Tibial nerve (tissue), 4 donors: ENCODE results near the gene SOX14. TPM values are rescaled to one million over a fixed set of nuclear protein-coding genes. Genes with fewer than 3 reads are reported as not detected.
A peak's percentile ranks its signal among the peaks of the same experiment; 100 is the strongest.

ENCODE experiments used
- DNase-seq, 2 donors: peaks; one replicate each; pipeline ENCODE4 v3.0.0-alpha.2; 2019; ENCODE audit warnings: low spot score in 2 of 2
- H3K27ac ChIP-seq, 4 donors: fragments of 200-600 bp; sonication (generic) in 3 of 4; one replicate each; pipeline ENCODE4 v1.5.1; 2017 to 2019; ENCODE audit warnings: mild to moderate bottlenecking in 1 of 4
- H3K27me3 ChIP-seq, 2 donors: fragments of 200-600 bp; sonication (generic) in 1 of 2; one replicate each; pipeline versions ENCODE4 v1.5.1 to v1.6.0; 2017 to 2019
- H3K36me3 ChIP-seq, 3 donors: fragments of 200-600 bp; sonication (generic); one replicate each; pipeline ENCODE4 v1.5.1; 2018 to 2019
- H3K4me1 ChIP-seq, 4 donors: fragments of 200-600 bp; sonication (generic) in 3 of 4; one replicate each; pipeline ENCODE4 v1.5.1; 2017 to 2019
- H3K4me3 ChIP-seq, 4 donors: fragments of 200-600 bp; sonication (generic) in 3 of 4; one replicate each; pipeline ENCODE4 v1.5.1; 2017 to 2019; ENCODE audit warnings: mild to moderate bottlenecking in 1 of 4, moderate library complexity in 1 of 4
- H3K9me3 ChIP-seq, 4 donors: fragments of 200-600 bp; sonication (generic) in 3 of 4; one replicate each; pipeline ENCODE4 v1.5.1; 2017 to 2019
- EP300 ChIP-seq, 2 donors: sonication (generic); formaldehyde crosslinking; IDR thresholded peaks; one replicate each; pipeline ENCODE4 v1.6.1; 2017; ENCODE audit warnings: antibody characterized with exemption in 2 of 2, mild to moderate bottlenecking in 1 of 2
- POLR2A ChIP-seq, 2 donors: fragments of 450-650 bp; IDR thresholded peaks; one replicate each; pipeline ENCODE4 v1.6.1; 2017; ENCODE audit warnings: antibody characterized with exemption in 2 of 2, mild to moderate bottlenecking in 2 of 2, moderate library complexity in 2 of 2
- WGBS, 2 donors: methylation state at CpG; one replicate each; pipeline ENCODE4 v1.1.5; 2018; 5-methylcytosine and 5-hydroxymethylcytosine counted together
- total RNA-seq, 4 donors: library from RNA; depleted of rRNA; stranded (reverse); fragments of >200 nt; gene quantifications; one replicate each; pipeline ENCODE4 v1.1.0, GENCODE V29; 2016
- TF ChIP-seq, protein P1 (sequence below), 5 experiments: fragments of 200-600 bp in 3 of 5; fragments of 450-650 bp in 2 of 5; sonication (generic) in 3 of 5; IDR thresholded peaks; one replicate each; pipeline ENCODE4 v1.5.1; 2016 to 2019; ENCODE audit warnings: antibody characterized with exemption in 5 of 5, mild to moderate bottlenecking in 3 of 5, moderate library complexity in 2 of 5

SOX14 gene
- total RNA-seq, 4 donors from 2014 or later = not detected

DNA sequence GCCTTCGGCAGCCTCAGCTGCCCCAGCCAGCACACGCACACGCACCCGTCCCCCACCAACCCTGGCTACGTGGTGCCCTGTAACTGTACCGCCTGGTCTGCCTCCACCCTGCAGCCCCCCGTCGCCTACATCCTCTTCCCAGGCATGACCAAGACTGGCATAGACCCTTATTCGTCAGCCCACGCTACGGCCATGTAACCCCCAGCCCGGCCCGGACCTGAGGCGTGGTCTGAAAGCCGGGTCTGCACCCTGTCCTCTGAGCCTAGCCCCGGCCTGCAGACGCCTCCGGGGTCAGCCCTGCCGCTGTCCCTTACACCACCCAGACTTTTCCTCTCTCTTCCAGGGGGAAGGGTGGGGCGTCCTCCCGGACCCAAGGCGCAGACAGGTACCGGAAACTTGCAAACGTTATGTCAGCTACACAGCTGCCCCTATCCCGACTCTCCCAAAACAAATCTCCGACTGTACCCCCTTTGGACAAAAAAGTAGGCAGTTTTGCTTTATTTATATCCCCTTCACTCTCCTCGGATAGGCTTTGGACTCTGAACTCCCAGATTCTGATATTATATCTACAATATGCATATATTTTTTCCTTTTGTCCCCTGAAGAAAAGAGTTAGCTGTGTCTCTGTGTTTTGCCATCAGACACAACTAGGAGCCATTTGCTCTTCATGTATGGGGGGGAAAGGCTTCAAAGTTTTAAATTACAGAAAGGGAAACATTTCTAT is 1.4 kb downstream of the SOX14 start:
- Histone ChIP-seq H3K4me1 (peaks cover 0 to 80% (median 9%) of the 10 kb centered on the region in 4 donors), H3K27me3 (peaks cover 0 to 100% of the 10 kb centered on the region in 2 donors), H3K27ac (no peak overlapping the region), H3K36me3 (no peaks in the 10 kb centered on the region), H3K9me3 (no peaks in the 10 kb centered on the region), H3K4me3 (no peak overlapping the region)
- TF ChIP-seq EP300 (IDR thresholded peaks at IDR 0.05) (no peak), POLR2A (IDR thresholded peaks at IDR 0.05) (no peak)
- TF ChIP-seq, protein P1, sequence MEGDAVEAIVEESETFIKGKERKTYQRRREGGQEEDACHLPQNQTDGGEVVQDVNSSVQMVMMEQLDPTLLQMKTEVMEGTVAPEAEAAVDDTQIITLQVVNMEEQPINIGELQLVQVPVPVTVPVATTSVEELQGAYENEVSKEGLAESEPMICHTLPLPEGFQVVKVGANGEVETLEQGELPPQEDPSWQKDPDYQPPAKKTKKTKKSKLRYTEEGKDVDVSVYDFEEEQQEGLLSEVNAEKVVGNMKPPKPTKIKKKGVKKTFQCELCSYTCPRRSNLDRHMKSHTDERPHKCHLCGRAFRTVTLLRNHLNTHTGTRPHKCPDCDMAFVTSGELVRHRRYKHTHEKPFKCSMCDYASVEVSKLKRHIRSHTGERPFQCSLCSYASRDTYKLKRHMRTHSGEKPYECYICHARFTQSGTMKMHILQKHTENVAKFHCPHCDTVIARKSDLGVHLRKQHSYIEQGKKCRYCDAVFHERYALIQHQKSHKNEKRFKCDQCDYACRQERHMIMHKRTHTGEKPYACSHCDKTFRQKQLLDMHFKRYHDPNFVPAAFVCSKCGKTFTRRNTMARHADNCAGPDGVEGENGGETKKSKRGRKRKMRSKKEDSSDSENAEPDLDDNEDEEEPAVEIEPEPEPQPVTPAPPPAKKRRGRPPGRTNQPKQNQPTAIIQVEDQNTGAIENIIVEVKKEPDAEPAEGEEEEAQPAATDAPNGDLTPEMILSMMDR (IDR thresholded peaks at IDR 0.05) = no peak
- 1 to 3% methylated on average over 20 to 27 of the region's 27 CpGs for WGBS, 2 donors
- no peak for DNase-seq

DNA sequence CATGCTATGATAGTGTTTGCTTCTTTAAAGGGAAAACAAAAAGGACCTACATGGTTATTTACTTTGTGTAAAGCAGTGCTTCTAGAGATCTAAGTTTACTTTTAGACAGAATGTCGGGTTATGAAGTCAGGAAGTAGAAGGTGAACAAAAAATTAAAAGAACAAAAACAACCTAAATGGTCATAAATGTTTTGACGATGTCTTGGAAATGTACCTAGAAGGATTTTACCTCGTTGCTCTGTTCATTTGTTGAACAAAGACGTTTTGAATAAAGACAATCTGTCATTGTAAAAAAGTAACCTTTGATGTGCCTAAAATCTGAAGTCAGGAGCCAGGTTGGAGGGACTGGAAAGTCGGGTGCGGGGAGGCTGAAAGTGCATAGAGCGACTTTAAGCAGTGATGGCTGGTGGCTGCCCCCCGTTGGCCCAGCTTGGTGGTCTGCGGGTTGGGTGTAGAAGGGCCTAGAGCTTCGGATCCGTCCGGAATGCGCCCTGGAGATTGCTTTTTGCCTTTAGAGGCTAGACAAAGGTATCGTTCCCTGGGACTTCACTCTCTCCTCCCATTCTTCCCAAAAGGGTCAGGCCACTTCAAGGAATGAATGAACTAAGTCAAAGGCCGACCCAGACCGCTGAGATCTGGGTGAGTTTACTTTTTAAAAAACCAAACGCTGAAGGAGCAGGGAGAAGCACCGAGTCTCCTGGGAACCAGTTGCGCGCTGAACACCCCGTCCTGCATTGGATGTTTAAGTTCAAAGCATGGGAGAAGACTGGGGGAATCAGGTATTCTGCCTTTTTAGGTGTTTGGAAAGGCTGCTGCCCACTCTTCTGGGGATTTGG is 2.1 kb downstream of the SOX14 start:
- Histone ChIP-seq H3K9me3 (no peaks in the 10 kb centered on the region), H3K36me3 (no peaks in the 10 kb centered on the region), H3K27me3 (peaks cover 0 to 100% of the 10 kb centered on the region in 2 donors), H3K4me3 (no peak overlapping the region), H3K4me1 (peaks cover 0 to 88% (median 14%) of the 10 kb centered on the region in 4 donors), H3K27ac (no peak overlapping the region)
- 1 to 5% methylated on average over 21 of the region's 21 CpGs for WGBS, 2 donors
- no peak for DNase-seq
- TF ChIP-seq EP300 (IDR thresholded peaks at IDR 0.05) (no peak), POLR2A (IDR thresholded peaks at IDR 0.05) (no peak)
- TF ChIP-seq, protein P1 (IDR thresholded peaks at IDR 0.05) = no peak

- no peak for TF ChIP-seq EP300 (IDR thresholded peaks at IDR 0.05)
- TF ChIP-seq POLR2A (IDR thresholded peaks at IDR 0.05) = no peak
- TF ChIP-seq, protein P1 (IDR thresholded peaks at IDR 0.05) = no peak
These were observed 2.9 kb downstream of the SOX14 start for GRCh38 chr3:137766876-137767537.

GRCh38 chr3:137767538-137768360 is 3.6 kb downstream of the SOX14 start:
- H3K27me3 ChIP-seq = peaks cover 0 to 100% of the 10 kb centered on the region in 2 donors

More at GRCh38 chr3:137766876-137767537, 2.9 kb downstream of the SOX14 start:
- H3K27me3 ChIP-seq = peaks cover 0 to 100% of the 10 kb centered on the region in 2 donors
- no peak overlapping the region for H3K4me3 ChIP-seq
- no peaks in the 10 kb centered on the region for H3K9me3 ChIP-seq
- peaks cover 0 to 89% (median 21%) of the 10 kb centered on the region in 4 donors for H3K4me1 ChIP-seq
- WGBS, 2 donors = 1 to 2% methylated on average over 22 of the region's 22 CpGs
- no peak overlapping the region for H3K27ac ChIP-seq
- DNase-seq = no peak
- H3K36me3 ChIP-seq = no peaks in the 10 kb centered on the region

More at GRCh38 chr3:137767538-137768360, 3.6 kb downstream of the SOX14 start:
- 0 to 2% methylated on average over 31 to 36 of the region's 36 CpGs for WGBS, 2 donors
- H3K4me1 ChIP-seq = peaks cover 0 to 87% (median 21%) of the 10 kb centered on the region in 4 donors
- peak overlapping the region in 3 of 4 donors; percentile 31 to 48 (median 37) for H3K4me3 ChIP-seq
- no peak for TF ChIP-seq EP300 (IDR thresholded peaks at IDR 0.05)
- TF ChIP-seq, protein P1 (IDR thresholded peaks at IDR 0.05) = no peak
- no peak for TF ChIP-seq POLR2A (IDR thresholded peaks at IDR 0.05)
- H3K36me3 ChIP-seq = no peaks in the 10 kb centered on the region
- no peak overlapping the region for H3K27ac ChIP-seq
- H3K9me3 ChIP-seq = no peaks in the 10 kb centered on the region
- DNase-seq = no peak
